HG02642 (cell line): Measurements from ENCODE around the gene CFAP43.

ENCODE experiments used
- ATAC-seq: cut with Tn5 transposase; IDR thresholded peaks from one replicate; pipeline ENCODE4 v1.9.1; 2021; ENCODE audit warnings: mild to moderate bottlenecking; ENCODE audit not compliant: unreplicated experiment, poor library complexity

The CFAP43 gene

GRCh38 chr10:104142081-104142480, 90.1 kb downstream of the CFAP43 start:
- no peak for ATAC-seq

DNA sequence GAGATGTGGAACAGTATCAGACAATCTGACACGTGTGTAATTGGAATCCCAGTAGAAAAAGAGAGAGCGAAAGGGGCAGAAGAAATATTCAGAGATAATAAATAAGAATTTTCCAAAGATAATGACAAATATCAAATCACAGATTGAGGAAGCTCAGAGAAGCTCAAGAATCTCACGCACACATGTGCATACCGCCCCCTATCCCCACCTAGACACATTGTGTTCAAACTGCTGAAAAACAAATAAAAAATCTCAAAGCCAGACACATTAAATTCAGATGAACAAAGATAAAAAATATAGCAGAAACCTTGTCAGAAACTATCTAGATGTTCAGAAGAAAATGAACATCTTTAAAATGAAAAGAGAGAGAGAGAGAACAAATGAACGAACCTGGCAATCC, 92.9 kb downstream of the CFAP43 start:
- ATAC-seq: no peak

DNA sequence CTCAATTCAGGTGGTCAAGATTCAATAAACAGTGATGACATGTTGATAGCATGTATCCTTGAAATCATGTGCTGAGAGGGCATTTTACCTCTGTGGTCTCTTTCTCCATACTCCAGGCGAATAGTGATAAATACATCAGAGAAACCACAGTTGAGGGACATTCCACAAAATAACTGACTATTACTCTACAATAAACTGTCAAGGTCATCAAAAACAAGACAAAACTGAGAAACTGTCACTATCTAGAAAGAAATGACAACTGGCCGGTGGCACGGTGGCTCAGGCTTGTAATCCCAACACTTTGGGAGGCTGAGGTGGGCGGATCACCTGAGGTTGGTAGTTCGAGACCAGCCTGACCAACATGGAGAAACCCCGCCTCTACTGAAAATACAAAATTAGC, 94.0 kb downstream of the CFAP43 start:
- ATAC-seq: no peak

DNA sequence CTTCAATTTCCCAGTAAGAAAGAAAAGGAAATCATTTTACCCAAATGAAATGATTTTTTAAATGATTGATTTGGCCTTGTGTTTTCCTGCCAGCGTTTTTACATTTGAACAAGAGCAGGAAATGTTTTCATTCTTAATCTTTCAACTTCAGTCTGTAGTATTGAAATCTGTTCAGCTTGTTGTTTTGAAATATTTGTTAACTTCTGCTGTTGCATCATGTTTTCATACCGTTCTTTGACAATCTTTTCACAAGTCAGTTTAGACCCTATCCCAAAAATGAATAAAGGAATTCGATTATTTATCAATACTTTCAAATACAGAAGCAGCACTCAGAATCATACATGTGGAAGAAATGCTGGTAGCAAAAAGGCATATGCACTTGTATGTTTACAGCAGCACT, 102.1 kb downstream of the CFAP43 start:
- ATAC-seq: no peak

GRCh38 chr10:104128214-104128613, 104.0 kb downstream of the CFAP43 start:
- no peak for ATAC-seq

DNA sequence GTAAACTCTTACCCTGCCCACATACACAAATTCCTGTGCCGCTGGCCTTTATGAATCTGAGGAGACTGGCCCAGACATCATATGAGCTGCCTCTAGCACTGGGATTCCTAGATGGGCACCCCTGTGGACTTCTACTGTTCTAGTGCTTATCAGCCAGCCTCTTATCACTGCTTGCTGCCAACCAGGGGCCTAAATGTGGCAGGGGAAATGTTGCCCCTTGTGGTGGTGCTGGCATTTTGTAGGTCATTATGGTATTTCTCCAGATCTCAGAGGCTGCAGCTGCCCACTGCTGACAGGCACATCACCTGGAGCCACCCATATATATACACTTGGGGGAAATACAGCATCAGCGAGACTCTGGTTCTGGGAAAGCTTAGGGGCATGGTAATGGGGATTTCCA, 104.8 kb downstream of the CFAP43 start:
- no peak for ATAC-seq

- ATAC-seq: no peak
Observed at GRCh38 chr10:104123397-104123796, 108.8 kb downstream of the CFAP43 start.

DNA sequence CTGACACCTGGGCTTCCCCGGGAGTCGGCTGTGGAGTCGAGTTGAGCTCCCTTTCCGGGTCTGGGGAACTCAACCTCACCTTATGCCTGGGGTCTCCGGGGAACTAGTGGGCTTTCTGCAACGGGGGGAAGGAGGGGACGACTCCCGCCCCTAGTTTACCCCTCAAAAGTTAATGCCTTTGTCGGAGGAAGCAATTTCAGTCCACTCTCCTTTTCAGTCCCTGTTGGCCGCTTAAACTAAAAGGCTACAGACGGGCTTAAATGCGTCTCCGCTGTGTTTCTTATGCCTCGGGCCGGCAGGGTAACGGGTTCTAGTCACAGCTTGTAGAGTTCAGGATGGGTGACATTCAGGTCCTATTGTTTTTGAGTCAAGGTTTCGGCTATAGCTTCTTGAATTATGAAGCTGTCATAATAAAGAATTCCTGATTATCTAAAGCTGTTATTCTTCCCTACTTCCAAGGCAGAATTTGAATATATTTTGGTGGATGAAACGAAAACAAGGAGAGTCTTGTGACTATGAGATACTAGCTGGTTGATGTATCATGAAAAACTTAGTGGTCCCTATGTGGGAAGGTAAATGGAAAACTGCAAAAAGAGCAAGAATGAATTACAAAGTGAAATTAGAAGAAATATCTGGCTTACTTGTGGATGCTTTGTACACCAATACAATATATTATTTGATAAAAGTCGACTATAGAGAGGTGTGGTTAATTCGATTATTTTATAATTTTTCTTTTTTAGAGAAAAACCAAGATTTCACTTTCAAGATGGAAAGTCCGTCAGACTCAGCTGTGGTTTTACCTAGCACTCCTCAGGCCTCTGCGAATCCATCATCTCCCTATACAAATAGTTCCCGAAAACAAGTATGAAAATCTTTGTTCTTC, 109.7 kb downstream of the CFAP43 start:
- ATAC-seq: peak; percentile 1

DNA sequence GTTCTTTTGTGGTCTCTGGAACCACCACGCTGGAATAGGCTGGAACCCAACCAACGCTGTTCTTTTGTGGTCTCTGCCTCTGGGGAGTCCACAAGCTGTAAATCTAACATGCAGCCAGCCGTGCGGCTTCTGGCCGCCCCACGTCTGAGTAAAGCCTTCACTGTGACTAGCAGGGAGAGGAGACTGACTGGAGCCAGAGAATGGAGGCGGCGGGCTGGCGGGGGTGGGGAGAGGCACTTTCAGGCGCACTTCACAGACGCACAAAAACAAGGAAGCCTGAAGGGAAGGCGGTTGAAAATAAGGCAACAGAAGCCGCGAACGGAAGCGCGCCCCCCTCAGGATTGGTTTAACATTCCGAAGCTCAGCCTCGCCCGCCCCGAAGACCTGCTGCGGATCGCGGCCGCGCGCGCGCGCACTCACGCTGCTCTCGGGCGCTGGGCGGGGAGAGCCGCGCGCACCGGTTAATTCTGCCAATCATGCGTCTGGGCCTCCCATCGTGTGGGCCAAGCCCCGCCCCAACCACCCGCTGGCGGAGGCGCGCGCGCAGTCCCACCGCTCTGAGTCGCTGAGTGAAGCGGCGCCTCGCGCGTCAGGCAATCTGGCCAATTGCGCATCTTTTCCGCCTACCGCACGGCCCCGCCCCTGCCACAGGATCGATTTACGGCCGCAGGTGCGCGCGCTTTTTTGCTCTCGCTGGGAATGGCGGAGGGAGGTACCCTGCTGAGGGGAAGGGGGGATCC, 110.5 kb downstream of the CFAP43 start, which contains the start of gene SFR1:
SFR1 (plus strand) TSS at position 687 of the 740 bp plus-strand sequence; CDS start at position 700, 13 bp downstream.
- peak; percentile 94 for ATAC-seq

GRCh38 chr10:104120903-104121484, 111.2 kb downstream of the CFAP43 start:
- peak; percentile 32 for ATAC-seq

- ATAC-seq: no peak
Observed at GRCh38 chr10:104120512-104120902, 111.7 kb downstream of the CFAP43 start.

DNA sequence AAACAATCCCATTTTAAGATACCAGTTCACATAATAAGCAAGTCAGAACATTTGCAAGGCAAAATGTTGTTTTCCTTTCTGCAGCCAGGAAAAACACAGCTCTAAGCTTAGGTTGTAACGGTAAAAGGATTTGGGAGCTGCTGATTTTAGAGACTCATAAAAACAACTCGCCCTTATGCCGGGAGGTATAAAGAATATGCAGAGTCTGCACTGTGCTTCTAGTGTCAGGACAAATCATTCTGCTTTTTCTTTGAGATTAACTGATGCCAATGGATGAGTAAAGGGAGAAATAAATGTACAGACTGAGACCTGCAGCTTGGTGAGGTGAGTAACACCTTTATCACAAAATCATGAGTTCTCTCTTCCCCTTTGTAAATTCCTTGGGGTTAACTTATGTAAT, 112.2 kb downstream of the CFAP43 start:
- ATAC-seq: no peak

DNA sequence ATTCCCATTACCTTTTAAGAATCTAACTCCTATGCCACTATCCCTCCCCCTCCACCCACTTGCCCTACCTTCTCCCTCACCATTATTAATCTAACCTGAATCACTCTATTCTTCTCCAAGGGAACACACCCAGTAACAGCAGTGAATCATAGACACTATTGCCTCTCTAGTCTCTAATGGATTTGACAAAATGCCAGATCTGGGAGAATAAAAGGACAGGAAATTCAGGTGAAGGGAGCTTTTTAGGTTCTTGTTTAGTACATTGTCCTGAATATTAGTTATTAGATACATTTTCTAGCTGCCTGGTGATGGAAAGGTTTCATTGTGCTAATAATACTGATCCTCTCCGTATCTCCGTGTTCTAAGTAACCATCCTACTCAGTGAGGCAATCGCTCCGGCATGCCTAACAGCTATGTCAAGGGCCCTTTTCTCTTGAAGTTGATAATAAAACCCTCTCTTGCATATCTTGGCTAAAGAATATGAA, 114.3 kb downstream of the CFAP43 start:
- no peak for ATAC-seq

DNA sequence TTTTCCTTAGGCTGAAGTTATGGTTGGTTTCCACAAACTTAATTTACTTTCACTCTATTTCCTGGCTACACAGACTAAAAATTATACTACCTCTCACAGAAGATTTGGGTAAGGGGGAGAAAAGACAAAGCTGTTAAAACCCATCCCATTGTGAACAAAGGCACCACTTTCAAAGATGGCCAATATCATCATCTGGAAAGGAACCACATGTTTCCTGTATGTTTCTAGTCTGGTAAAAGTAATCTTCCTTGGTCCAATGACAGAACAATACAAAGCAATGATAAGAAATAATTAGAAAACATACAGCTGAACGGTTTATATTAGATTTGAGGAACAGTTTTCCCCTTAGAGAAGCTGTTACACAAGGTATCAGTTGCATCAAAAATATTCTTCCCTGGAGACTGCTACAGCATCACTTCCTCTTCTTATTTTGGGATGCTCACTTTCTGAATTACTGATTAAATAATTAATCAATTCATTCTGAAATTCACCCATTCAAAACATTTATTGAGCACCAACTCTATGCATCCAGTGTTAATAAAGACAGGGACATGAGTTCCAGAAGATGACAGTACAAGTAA, 118.7 kb downstream of the CFAP43 start:
- ATAC-seq: no peak

GRCh38 chr10:104109908-104110662, 122.1 kb downstream of the CFAP43 start:
- ATAC-seq: peak; percentile 64

DNA sequence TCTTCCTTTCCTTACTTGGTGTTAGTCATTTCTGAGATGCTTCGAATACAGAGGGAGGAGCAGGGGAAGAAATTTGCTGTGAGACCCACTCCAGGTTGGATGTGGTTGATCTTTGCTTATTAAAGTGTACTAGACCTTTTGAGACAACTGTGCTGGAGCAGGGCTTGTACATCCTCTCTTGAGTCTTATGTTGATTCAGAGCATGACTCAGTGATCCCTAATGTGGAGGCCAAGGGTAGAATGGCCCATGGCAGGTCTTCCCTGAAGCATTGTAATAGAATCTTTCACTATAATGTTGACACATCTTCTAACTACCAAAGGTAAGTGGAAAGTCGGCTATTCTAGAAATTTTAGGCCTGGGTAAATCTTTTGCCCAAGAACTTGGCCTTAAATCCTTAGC, 127.2 kb downstream of the CFAP43 start:
- ATAC-seq: no peak

- ATAC-seq: no peak
Observed at GRCh38 chr10:104104418-104104817, 127.7 kb downstream of the CFAP43 start.

- no peak for ATAC-seq
Observed at GRCh38 chr10:104103956-104104355, 128.2 kb downstream of the CFAP43 start.

- ATAC-seq: no peak
Observed at GRCh38 chr10:104101902-104102301, 130.3 kb downstream of the CFAP43 start.

DNA sequence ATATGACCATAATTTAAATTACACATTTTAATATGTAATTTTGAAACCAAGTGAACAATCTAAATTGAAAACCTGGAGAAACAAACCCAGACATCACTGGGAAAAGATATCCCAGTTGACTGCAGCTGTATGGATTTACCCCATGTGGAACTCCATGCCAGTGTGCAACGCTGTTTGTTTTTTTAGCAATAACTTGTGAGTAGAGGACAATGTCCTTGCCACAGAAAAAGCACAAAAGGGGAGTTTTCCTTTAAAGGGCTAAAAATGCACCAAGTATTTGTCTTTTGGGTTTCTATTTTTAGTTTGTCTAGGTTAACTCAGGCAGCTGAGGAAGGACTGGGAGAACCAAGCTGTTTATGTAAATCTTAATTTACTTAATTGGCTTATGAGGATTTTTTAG, 131.4 kb downstream of the CFAP43 start:
- no peak for ATAC-seq
